IPS DF 6.9 (cell line): Measurements from ENCODE around the gene SMAD3.

Source experiments
- DNase-seq: peaks from one replicate; pipeline ENCODE4 v3.0.0-alpha.2; 2013; ENCODE audit warnings: low read depth, low spot score
- H3K27ac ChIP-seq: one replicate; pipeline ENCODE4 v1.5.1; 2013; ENCODE audit warnings: low read length, control low read depth
- H3K27me3 ChIP-seq: 2 replicates; pipeline ENCODE4 v1.6.1; 2013; ENCODE audit warnings: mild to moderate bottlenecking, low read length; ENCODE audit not compliant: control insufficient read depth, insufficient read depth
- H3K36me3 ChIP-seq: 2 replicates; pipeline ENCODE4 v1.6.1; 2013; ENCODE audit warnings: low read length; ENCODE audit not compliant: control insufficient read depth, insufficient read depth
- H3K4me1 ChIP-seq: 2 replicates; pipeline ENCODE4 v1.6.1; 2013; ENCODE audit warnings: low read length; ENCODE audit not compliant: control insufficient read depth, insufficient read depth
- H3K4me3 ChIP-seq: 2 replicates; pipeline ENCODE4 v1.5.1; 2013; ENCODE audit warnings: mild to moderate bottlenecking, low read length
- H3K9me3 ChIP-seq: 2 replicates; pipeline ENCODE4 v1.6.1; 2013; ENCODE audit warnings: low read length, inconsistent platforms; ENCODE audit not compliant: control insufficient read depth, insufficient read depth
- WGBS: extraction: QIAGEN DNeasy Blood & Tissue Kit; methylation state at CpG from one replicate; pipeline ENCODE4 v1.1.7; 2013; ENCODE audit warnings: mixed read lengths, missing lambda C conversion rate; ENCODE audit not compliant: insufficient read length, insufficient coverage; 5-methylcytosine and 5-hydroxymethylcytosine counted together

Gene SMAD3

DNA sequence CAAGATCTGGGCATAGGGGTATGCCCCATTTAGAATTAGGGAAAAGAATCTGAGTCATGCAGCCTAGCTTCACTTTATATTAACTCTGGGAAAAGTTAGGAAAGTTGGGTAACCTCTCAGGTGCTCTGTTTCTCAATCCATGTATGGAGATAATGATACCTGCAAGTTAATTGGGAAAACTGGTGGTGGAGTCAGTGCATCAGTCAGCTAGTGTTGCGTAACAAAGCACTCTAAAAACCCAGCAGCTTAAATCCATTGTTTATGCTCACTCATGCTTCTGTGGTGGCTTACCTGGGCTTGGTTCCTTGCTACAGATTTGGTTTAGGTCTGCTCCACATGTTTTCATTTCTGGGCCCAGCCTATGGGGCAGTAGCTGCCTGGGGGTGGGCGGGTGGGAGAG lies 91.0 kb downstream of the SMAD3 start:
- Histone ChIP-seq H3K4me3 (no peak overlapping the region), H3K27ac (no peak overlapping the region), H3K4me1 (peaks cover 1% of the 10 kb centered on the region), H3K36me3 (no peaks in the 10 kb centered on the region), H3K9me3 (no peaks in the 10 kb centered on the region), H3K27me3 (no peaks in the 10 kb centered on the region)
- no CpG with 5 or more reads among the region's 2 CpGs for WGBS
- DNase-seq, result no peak

DNA sequence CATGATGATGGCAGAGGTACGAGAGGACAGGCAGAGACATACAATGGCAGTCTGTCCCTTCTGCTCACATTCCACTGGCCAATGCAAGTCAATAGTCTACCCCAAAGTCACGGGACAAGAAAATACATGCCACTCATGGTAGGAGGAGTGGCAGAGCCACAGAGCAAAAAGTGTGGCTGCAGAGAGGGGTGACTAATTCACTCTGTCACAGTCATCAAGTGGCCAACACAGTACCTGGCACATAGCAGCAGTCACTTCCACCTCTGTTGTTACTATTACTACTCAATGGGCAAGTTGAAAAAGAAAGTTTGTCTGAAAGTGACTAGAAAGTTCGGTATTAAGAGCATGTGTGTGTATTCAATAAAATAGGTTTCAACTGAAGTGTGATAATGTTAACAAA lies 91.4 kb downstream of the SMAD3 start:
- H3K4me3 ChIP-seq, result no peak overlapping the region
- no CpG with 5 or more reads among the region's 3 CpGs for WGBS
- no peak overlapping the region for H3K27ac ChIP-seq
- H3K36me3 ChIP-seq, result no peaks in the 10 kb centered on the region
- H3K9me3 ChIP-seq, result no peaks in the 10 kb centered on the region
- H3K4me1 ChIP-seq, result peaks cover 1% of the 10 kb centered on the region
- no peak for DNase-seq
- H3K27me3 ChIP-seq, result no peaks in the 10 kb centered on the region

DNA sequence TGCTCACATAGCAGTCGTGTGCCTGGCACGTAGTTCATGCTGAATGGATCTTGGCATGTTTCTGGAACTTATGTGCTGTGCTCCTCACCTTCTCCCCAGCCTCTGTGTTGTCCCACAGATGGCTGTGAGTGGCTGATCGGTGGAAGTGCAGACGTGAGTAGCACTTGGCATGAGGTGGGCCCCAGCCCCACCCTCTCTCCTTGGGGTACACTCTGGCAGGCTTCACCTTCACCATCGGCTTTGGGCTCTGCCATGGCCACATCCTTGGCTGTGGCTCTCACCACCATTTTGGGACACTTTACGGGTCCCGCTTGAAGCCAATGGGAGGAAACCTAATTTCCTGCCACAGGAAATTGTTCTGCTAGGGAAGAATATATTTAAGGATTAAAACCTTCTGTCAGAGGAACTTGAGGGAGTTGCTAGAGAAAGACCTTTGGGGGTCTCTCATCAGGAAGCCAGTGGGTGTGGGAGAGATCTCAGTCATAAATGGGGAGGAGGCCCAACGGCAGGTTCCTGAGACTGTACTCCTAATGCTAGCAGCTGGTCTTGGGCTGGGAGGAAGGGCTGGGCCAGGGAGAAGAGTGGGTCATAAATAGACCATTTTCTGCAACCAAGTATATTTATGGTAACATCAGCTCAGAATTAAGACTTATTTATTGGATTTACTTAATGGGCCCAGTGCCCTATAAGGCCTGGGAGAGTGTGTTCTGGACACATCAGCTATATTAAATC lies 92.3 kb downstream of the SMAD3 start:
- Histone ChIP-seq H3K4me1 (peaks cover 1% of the 10 kb centered on the region), H3K36me3 (no peaks in the 10 kb centered on the region), H3K4me3 (no peak overlapping the region), H3K27me3 (no peaks in the 10 kb centered on the region), H3K27ac (no peak overlapping the region), H3K9me3 (no peaks in the 10 kb centered on the region)
- no CpG with 5 or more reads among the region's 8 CpGs for WGBS
- DNase-seq, result no peak

DNA sequence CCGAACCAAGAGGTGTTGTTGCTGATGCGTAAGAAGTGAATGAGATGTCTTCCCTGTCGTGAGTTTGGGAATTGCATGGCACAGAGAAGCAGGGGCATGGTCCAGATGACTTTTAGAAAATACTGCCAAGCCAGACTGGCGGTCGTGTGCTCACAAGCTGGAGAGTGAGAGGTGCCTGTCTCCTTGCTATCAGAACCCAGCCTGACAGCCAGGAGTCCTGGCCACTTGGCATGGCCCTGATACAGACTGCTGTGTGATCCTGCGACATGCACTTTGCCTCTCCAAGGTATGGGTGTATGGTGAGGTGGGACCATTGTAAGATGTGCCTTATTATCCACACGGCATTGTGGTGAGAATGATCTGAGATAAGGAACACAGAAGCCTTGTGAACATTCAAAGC lies 93.0 kb downstream of the SMAD3 start:
- H3K36me3 ChIP-seq, result no peaks in the 10 kb centered on the region
- H3K9me3 ChIP-seq, result no peaks in the 10 kb centered on the region
- no peak for DNase-seq
- H3K4me3 ChIP-seq, result no peak overlapping the region
- H3K27ac ChIP-seq, result no peak overlapping the region
- no CpG with 5 or more reads among the region's 7 CpGs for WGBS
- H3K27me3 ChIP-seq, result no peaks in the 10 kb centered on the region
- peaks cover 1% of the 10 kb centered on the region for H3K4me1 ChIP-seq

DNA sequence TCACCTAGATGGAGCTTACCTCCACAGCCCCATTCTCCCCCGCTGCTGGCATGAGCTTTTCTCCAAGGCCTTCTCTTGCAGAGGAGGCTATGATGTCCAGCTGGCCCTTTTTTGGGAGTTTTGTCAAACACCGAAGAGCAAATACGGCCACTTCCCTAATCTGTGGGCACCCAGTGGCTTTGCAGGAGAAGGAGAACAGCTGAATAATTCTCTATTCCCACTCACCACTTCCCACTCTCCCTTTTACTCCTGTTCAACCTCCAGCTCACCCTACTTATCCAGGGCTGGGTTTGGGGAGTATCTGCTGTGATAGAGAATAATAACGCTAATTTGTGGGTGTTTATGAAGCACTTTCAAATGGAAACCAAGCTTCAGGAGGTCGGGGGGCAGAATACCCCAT lies 96.0 kb downstream of the SMAD3 start:
- H3K27me3 ChIP-seq, result no peaks in the 10 kb centered on the region
- no peaks in the 10 kb centered on the region for H3K9me3 ChIP-seq
- H3K4me1 ChIP-seq, result peaks cover 10% of the 10 kb centered on the region
- no peak overlapping the region for H3K4me3 ChIP-seq
- DNase-seq, result no peak
- no peak overlapping the region for H3K27ac ChIP-seq
- H3K36me3 ChIP-seq, result no peaks in the 10 kb centered on the region
- no CpG with 5 or more reads among the region's 5 CpGs for WGBS

DNA sequence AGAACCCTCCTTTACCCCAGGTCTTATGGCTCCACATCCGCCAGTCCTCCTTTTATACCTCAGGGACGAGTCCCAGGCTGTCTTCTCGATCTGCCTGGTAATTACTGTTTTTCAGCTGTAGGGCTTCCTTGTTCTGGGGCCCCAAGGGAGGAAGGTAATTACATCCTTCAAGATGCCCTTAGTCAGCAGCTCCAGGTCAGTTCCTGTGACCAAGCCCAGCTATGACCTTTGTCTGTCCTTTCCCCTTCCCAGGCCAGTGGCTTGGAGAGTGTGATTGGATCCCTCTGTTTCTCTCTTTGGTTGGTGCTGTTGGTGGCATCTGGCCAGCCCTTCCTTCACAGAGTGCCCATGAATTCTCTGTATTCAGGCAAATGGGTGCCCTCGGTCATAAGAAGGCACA lies 96.5 kb downstream of the SMAD3 start:
- H3K36me3 ChIP-seq, result no peaks in the 10 kb centered on the region
- H3K27me3 ChIP-seq, result no peaks in the 10 kb centered on the region
- no CpG with 5 or more reads among the region's 4 CpGs for WGBS
- no peak overlapping the region for H3K4me3 ChIP-seq
- no peaks in the 10 kb centered on the region for H3K9me3 ChIP-seq
- H3K27ac ChIP-seq, result no peak overlapping the region
- no peak for DNase-seq
- peaks cover 13% of the 10 kb centered on the region for H3K4me1 ChIP-seq

DNA sequence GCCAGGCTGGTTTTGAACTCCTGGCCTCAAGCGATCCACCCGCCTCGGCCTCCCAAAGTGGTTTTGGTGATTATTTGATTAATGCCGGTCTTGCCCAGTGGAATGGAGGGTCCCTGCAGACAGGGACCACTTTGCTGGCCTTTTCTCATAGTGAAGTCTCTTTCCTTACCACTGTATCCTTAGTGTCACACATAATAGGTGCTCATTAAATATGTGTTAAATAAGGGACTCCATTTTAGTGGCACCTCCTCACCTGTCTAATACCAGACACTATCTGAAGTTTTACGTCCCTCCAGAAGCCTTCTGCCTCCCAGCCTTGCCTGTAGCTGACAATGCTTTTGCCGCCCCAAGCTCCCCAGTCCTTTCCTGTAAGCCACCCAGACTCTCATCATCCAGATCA lies 97.8 kb downstream of the SMAD3 start:
- no peak overlapping the region for H3K4me3 ChIP-seq
- no peak overlapping the region for H3K27ac ChIP-seq
- peaks cover 13% of the 10 kb centered on the region for H3K4me1 ChIP-seq
- DNase-seq, result no peak
- no CpG with 5 or more reads among the region's 6 CpGs for WGBS
- H3K9me3 ChIP-seq, result no peaks in the 10 kb centered on the region
- no peaks in the 10 kb centered on the region for H3K36me3 ChIP-seq
- no peaks in the 10 kb centered on the region for H3K27me3 ChIP-seq

DNA sequence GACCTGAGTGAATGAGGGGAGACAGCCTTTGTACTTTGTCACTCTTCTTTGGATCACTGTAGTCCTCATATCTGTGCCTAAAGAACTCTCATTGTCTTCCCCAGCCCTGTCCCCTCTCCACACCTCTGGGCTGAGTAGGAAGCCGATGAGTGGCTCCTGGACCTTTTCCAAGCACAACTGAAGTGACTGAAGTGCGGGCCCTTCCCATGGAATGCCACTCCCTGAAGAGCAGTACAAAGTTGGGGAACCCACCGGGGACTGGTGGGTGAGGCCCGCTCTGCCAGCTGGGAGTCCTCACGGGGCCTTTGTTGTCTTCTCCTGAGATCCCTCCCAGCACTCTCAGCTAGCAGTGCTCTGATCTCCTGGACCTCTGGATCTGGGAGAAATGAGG lies 99.0 kb downstream of the SMAD3 start:
- Histone ChIP-seq H3K36me3 (no peaks in the 10 kb centered on the region), H3K4me1 (peaks cover 13% of the 10 kb centered on the region), H3K9me3 (no peaks in the 10 kb centered on the region), H3K4me3 (no peak overlapping the region), H3K27me3 (no peaks in the 10 kb centered on the region), H3K27ac (no peak overlapping the region)
- no CpG with 5 or more reads among the region's 5 CpGs for WGBS
- DNase-seq, result no peak

DNA sequence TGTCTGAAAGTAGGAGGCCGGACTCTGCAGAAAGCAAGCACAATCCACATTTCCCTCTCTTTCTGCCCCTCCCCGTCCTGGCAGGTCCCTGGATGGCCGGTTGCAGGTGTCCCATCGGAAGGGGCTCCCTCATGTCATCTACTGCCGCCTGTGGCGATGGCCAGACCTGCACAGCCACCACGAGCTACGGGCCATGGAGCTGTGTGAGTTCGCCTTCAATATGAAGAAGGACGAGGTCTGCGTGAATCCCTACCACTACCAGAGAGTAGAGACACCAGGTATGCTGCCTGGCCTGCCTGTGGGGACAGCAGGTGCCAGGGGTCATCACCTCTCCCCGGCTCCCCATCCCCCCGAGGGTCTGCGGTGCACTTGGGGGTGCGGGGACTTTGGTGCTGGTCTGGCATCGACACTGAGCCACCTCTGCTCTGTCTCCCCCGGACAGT lies 99.4 kb downstream of the SMAD3 start:
- Histone ChIP-seq H3K27ac (no peak overlapping the region), H3K4me1 (peaks cover 13% of the 10 kb centered on the region), H3K27me3 (no peaks in the 10 kb centered on the region), H3K4me3 (no peak overlapping the region), H3K36me3 (no peaks in the 10 kb centered on the region), H3K9me3 (no peaks in the 10 kb centered on the region)
- no peak for DNase-seq
- no CpG with 5 or more reads among the region's 17 CpGs for WGBS

DNA sequence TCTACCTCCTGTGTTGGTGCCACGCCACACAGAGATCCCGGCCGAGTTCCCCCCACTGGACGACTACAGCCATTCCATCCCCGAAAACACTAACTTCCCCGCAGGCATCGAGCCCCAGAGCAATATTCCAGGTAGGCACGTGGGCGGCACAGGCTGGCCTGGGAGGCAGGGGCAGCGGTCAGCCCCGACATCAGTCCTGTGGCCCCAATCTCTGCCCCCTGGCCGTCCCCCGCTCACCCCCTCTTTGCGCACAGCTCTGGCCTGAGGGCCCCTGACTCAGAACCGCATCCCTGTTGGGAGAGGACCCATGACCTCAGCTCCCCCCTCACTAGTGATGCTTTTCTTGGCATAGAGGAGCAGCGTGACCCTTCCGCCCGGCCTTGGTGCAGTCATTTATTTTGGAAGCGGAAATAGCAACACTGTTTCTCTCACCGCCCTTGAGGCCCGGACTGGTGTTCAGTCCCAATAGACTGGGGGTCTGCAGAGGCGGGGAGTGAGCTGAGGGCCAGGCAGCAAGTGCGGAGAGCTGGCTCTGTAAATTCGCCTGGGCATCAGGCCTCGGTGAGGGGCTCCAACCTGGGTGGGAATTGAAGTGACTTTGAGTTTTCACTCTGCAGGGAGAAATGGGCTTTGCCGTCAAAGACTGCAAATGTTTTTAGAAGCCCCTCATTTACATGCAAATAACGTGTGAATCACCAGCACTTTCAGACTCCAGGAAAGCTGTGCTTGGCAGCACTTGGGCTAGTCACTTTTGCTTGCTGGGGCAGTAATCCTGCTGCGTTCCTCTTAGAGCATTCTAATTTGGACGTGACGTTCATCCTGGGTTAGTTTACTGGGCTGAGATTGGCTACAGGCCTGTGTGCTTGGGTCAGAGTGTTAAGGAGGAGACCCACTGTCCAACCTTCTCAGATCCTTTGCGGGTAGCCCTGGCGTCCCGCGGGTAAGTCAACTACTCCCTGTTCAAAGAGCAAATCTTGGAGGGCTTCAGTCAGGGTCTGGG lies 100.2 kb downstream of the SMAD3 start:
- Histone ChIP-seq H3K27ac (no peak overlapping the region), H3K9me3 (no peaks in the 10 kb centered on the region), H3K36me3 (no peaks in the 10 kb centered on the region), H3K27me3 (no peaks in the 10 kb centered on the region), H3K4me3 (no peak overlapping the region), H3K4me1 (peaks cover 13% of the 10 kb centered on the region)
- no CpG with 5 or more reads among the region's 34 CpGs for WGBS
- peak; percentile 80 for DNase-seq
